ENCODE measurements around the gene GPR155. TPM values are rescaled to one million over a fixed set of nuclear protein-coding genes. Genes with fewer than 3 reads are reported as not detected.

Gene GPR155
- 2.3 and 2.7 TPM in 2 replicates for total RNA-seq

GRCh38 chr2:174486563-174487107, at the start of gene GPR155:
Gene GPR155, minus strand, starts transcription at chr2:174487029. Its CDS starts 5,073 bp downstream, at chr2:174481956.

GRCh38 chr2:174395284-174395968, 91.4 kb downstream of the GPR155 start, which contains the start of gene SCRN3:
Gene SCRN3, plus strand, starts transcription at chr2:174395730. Its CDS starts 2,554 bp downstream, at chr2:174398284.

Other genes starting within 250 kb of the GPR155 start
- 154 and 167 TPM in 2 replicates for gene OLA1, start 238.5 kb downstream of the GPR155 start, total RNA-seq
- gene SP9, start 152.1 kb downstream of the GPR155 start, total RNA-seq, result not detected in 2 replicates
- 29.8 and 34.2 TPM in 2 replicates for gene SCRN3, start 91.3 kb downstream of the GPR155 start, total RNA-seq
- 20.2 and 21.1 TPM in 2 replicates for gene WIPF1, start 110.8 kb upstream of the GPR155 start, total RNA-seq

Data from thoracic aorta endothelial cell (primary cell).